Thyroid gland (tissue), 4 donors: Measurements from ENCODE around the gene ZSCAN16. TPM values are rescaled to one million over a fixed set of nuclear protein-coding genes. Genes with fewer than 3 reads are reported as not detected.

Experiments used
- DNase-seq, 2 donors: peaks; one replicate each; pipeline ENCODE4 v3.0.0-alpha.2; 2019
- H3K27ac ChIP-seq, 3 donors: fragments of 200-600 bp; sonication (generic); 1 replicate in 2 of 3; 2 replicates in 1 of 3; pipeline ENCODE4 v1.5.1; 2016 to 2019; ENCODE audit warnings: mild to moderate bottlenecking in 1 of 3, moderate library complexity in 1 of 3
- H3K27me3 ChIP-seq: fragments of 200-600 bp; sonication (generic); one replicate; pipeline ENCODE4 v1.5.1; 2019
- H3K36me3 ChIP-seq, 2 donors: fragments of 200-600 bp; sonication (generic); one replicate each; pipeline ENCODE4 v1.5.1; 2016 to 2019
- H3K4me1 ChIP-seq, 2 donors: fragments of 200-600 bp; sonication (generic); one replicate each; pipeline ENCODE4 v1.5.1; 2017 to 2019
- H3K4me3 ChIP-seq, 3 donors: fragments of 200-600 bp; sonication (generic); replicated peaks in 1 of 3; 1 replicate in 2 of 3; 2 replicates in 1 of 3; pipeline ENCODE4 v1.5.1; 2016; ENCODE audit warnings: mild to moderate bottlenecking in 1 of 3
- H3K9me3 ChIP-seq: fragments of 200-600 bp; sonication (generic); one replicate; pipeline ENCODE4 v1.5.1; 2017
- POLR2A ChIP-seq, 2 donors: fragments of 450-650 bp; IDR thresholded peaks; one replicate each; pipeline ENCODE4 v1.6.1; 2017; ENCODE audit warnings: antibody characterized with exemption in 2 of 2, mild to moderate bottlenecking in 2 of 2, moderate library complexity in 1 of 2
- WGBS, 2 donors: methylation state at CpG; one replicate each; pipeline ENCODE4 v1.1.5; 2017; 5-methylcytosine and 5-hydroxymethylcytosine counted together
- intact Hi-C: fragments of 100-400 bp; cut with DNase I; formaldehyde crosslinking; loops from one replicate; pipeline ENCODE4 v1.15.1; 2023
- total RNA-seq, 4 donors: library from RNA; depleted of rRNA; stranded (reverse); fragments of >200 nt; gene quantifications; one replicate each; pipeline ENCODE4 v1.2.3, GENCODE V29; 2016
- TF ChIP-seq, protein P1 (sequence below), 6 experiments: fragments of 200-600 bp in 3 of 6; fragments of 450-650 bp in 3 of 6; sonication (generic) in 3 of 6; IDR thresholded peaks; one replicate each; pipeline ENCODE4 v1.5.1; 2016 to 2019; ENCODE audit warnings: antibody characterized with exemption in 6 of 6, mild to moderate bottlenecking in 2 of 6, inconsistent platforms in 1 of 6, moderate library complexity in 1 of 6

The ZSCAN16 gene
- total RNA-seq, 4 donors from 2014 or later, result 5.8 to 7.9 (median 7.4) TPM

DNA sequence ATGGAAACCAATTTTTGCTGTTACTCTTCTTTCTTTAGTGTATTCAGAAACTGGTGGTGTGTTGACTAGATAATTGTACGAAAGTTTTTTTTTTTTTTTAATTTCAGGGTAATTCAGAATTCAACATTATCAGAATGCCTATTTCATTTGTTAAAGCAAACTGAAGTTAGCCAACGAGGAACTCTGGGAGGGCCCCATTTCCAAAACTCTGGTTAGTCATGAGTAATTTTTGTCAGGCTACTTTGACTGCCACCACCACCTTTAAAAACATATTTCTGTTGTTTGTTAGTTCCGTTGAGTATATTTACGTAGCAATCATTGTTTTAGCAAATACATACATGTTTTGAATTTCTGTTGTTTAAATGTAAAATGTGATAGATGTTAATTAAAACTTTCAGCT is 18.0 kb downstream of the ZSCAN16 start:
- peak overlapping the region; percentile 42 to 94 (median 82) for H3K4me3 ChIP-seq
- peaks cover 12 to 17% of the 10 kb centered on the region in 2 donors for H3K4me1 ChIP-seq
- peaks cover 0 to 3% of the 10 kb centered on the region in 2 donors for H3K36me3 ChIP-seq
- 16 to 19% methylated on average over 4 of the region's 4 CpGs for WGBS, 2 donors
- intact Hi-C loops, result no loop called here
- no peaks in the 10 kb centered on the region for H3K9me3 ChIP-seq
- no peak for DNase-seq
- no peaks in the 10 kb centered on the region for H3K27me3 ChIP-seq
- no peak overlapping the region for H3K27ac ChIP-seq
- no peak for TF ChIP-seq POLR2A (IDR thresholded peaks at IDR 0.05)
- TF ChIP-seq, protein P1, sequence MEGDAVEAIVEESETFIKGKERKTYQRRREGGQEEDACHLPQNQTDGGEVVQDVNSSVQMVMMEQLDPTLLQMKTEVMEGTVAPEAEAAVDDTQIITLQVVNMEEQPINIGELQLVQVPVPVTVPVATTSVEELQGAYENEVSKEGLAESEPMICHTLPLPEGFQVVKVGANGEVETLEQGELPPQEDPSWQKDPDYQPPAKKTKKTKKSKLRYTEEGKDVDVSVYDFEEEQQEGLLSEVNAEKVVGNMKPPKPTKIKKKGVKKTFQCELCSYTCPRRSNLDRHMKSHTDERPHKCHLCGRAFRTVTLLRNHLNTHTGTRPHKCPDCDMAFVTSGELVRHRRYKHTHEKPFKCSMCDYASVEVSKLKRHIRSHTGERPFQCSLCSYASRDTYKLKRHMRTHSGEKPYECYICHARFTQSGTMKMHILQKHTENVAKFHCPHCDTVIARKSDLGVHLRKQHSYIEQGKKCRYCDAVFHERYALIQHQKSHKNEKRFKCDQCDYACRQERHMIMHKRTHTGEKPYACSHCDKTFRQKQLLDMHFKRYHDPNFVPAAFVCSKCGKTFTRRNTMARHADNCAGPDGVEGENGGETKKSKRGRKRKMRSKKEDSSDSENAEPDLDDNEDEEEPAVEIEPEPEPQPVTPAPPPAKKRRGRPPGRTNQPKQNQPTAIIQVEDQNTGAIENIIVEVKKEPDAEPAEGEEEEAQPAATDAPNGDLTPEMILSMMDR (IDR thresholded peaks at IDR 0.05), result no peak

DNA sequence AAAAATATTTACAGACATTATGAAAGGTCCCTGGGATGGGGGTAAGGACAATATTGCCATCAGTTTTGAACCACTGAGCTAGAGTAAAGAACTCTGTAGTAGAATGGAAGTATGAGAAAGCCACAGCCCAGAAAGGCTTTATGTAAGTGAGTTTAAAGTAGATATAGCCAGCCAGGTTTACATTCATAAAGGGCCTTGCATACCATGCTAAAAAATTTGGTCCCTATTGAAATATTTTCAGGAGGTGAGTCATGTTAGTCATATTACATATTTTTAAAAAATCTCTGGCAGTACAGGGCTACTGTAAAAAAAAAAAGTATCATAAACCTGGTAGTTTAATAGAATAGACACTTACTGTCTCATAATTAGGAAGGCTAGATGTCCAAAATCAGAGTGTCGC is 20.8 kb downstream of the ZSCAN16 start:
- H3K27ac ChIP-seq, result no peak overlapping the region
- no peaks in the 10 kb centered on the region for H3K9me3 ChIP-seq
- H3K36me3 ChIP-seq, result peaks cover 20 to 21% of the 10 kb centered on the region in 2 donors
- DNase-seq, result no peak
- intact Hi-C loops, result no loop called here
- 95 to 100% methylated on average over 1 of the region's 1 CpG for WGBS, 2 donors
- peaks cover 7 to 11% of the 10 kb centered on the region in 2 donors for H3K4me1 ChIP-seq
- H3K4me3 ChIP-seq, result no peak overlapping the region
- H3K27me3 ChIP-seq, result no peaks in the 10 kb centered on the region
- TF ChIP-seq, protein P1 (IDR thresholded peaks at IDR 0.05), result no peak
- TF ChIP-seq POLR2A (IDR thresholded peaks at IDR 0.05), result no peak

DNA sequence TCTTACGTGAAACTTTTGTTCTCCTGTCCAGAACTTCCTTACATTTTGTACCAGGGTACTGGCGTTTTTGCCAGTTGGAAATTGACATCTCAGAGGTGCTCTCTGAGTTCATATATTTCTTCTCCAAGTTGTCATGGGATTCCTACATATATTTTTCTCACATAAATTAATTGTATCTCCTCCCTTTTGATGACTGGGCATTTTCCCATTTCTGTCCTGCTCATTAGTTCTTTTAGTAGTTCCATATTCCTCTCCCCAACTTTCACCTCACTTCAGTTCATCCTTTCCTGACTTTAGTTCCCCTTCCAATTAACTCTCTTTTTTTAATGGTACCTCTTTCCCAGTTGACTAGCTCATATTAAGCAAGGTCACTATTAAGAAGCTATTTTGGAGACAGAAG is 28.1 kb downstream of the ZSCAN16 start:
- Histone ChIP-seq H3K9me3 (no peaks in the 10 kb centered on the region), H3K27me3 (no peaks in the 10 kb centered on the region), H3K4me1 (no peaks in the 10 kb centered on the region), H3K4me3 (no peak overlapping the region), H3K27ac (no peak overlapping the region), H3K36me3 (peaks cover 62 to 68% of the 10 kb centered on the region in 2 donors)
- intact Hi-C loops, result no loop called here
- TF ChIP-seq, protein P1 (IDR thresholded peaks at IDR 0.05), result no peak
- no peak for TF ChIP-seq POLR2A (IDR thresholded peaks at IDR 0.05)
- no peak for DNase-seq
- WGBS, 2 donors, result 95 to 97% methylated on average over 2 of the region's 2 CpGs

GRCh38 chr6:28153546-28153945 is 29.1 kb downstream of the ZSCAN16 start:
- H3K27ac ChIP-seq, result no peak overlapping the region
- intact Hi-C loops, result no loop called here
- H3K9me3 ChIP-seq, result no peaks in the 10 kb centered on the region
- H3K4me1 ChIP-seq, result no peaks in the 10 kb centered on the region
- DNase-seq, result no peak
- H3K36me3 ChIP-seq, result peaks cover 60 to 65% of the 10 kb centered on the region in 2 donors
- no peaks in the 10 kb centered on the region for H3K27me3 ChIP-seq
- no peak overlapping the region for H3K4me3 ChIP-seq
- TF ChIP-seq POLR2A (IDR thresholded peaks at IDR 0.05), result no peak
- TF ChIP-seq, protein P1 (IDR thresholded peaks at IDR 0.05), result no peak
- WGBS, 2 donors, result 100% methylated on average over 1 of the region's 1 CpG

- Histone ChIP-seq H3K9me3 (no peaks in the 10 kb centered on the region), H3K4me3 (no peak overlapping the region), H3K36me3 (peaks cover 54 to 58% of the 10 kb centered on the region in 2 donors), H3K4me1 (no peaks in the 10 kb centered on the region), H3K27ac (no peak overlapping the region), H3K27me3 (no peaks in the 10 kb centered on the region)
- no peak for DNase-seq
- intact Hi-C loops, result no loop called here
- no peak for TF ChIP-seq POLR2A (IDR thresholded peaks at IDR 0.05)
- TF ChIP-seq, protein P1 (IDR thresholded peaks at IDR 0.05), result no peak
Observed at GRCh38 chr6:28154357-28154756, 29.9 kb downstream of the ZSCAN16 start.
